ENCODE results near the gene NPW. TPM values are rescaled to one million over a fixed set of nuclear protein-coding genes. Genes with fewer than 3 reads are reported as not detected.
"Not testable (repeated sequence)": the region's sequence is repeated elsewhere in the genome, so short reads cannot be mapped to it uniquely, and the experiment has no call there.

The NPW gene
- polyA plus RNA-seq, 1 donor: 0.72 TPM

DNA sequence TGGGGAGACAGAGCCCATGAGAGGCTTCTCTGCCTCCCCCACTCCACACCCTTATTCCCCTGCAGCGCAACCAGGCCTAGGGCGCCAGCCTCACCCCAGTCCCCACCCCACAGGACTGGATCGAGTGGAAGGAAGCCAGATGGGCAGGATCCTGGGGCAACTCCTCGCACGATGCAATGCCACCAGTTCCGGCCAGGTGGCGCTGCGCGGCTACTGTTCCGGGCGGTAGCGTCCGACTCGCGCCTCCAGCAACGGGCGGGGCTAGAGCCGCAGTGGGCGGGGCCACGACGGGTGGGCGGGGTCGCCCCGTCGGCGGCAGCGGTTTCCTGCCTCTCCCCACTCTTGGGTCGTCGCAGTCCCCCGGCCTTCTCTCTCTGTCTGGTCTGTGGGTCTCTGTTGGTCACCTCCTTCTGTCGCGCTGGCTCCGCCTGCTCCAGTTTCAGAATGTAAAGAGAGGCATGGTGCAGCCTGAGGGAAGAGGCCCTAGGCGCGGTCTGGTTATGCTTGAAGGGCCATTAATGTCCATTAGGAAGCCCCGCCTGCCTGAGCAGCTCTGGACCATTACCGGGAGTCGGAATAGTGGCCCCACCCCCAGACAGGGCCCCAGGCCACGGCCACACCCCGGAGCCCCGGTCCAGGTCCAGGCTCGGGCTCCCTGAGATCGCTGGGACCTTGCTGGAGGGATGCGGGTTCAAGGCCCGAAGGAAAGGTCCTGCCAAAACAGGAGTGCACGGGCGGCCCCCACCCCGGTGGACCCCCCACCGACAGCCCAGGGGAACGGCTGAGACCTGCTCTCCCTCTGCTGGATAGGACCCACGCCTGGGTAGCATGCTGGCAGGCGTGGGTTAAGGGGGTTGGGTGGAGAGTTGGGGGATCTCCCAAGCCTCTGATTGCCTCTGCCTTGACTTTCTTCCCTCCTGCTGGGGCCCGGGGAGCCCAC, 3.8 kb downstream of the NPW start:
- DNase-seq: peak; percentile 92

DNA sequence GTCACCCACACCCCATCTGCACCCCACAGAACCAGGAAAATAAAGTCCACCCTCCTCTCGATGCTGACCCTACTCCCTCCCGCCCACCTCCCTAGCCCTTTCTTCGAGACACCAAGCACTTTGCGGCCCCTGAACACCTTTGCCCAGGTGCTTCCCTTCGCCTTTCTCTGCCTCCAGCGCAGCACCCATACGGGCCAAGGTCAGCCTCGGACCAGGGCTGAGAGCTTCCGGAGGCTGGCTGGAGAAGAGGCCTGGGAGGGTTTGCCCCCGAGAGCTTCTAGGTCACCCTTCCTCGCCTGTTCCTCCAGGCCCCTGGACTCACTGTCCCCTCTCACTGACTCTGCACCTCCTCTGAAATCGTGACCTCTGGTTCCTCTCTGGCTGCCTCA, 4.4 kb downstream of the NPW start:
- DNase-seq: no peak

DNA sequence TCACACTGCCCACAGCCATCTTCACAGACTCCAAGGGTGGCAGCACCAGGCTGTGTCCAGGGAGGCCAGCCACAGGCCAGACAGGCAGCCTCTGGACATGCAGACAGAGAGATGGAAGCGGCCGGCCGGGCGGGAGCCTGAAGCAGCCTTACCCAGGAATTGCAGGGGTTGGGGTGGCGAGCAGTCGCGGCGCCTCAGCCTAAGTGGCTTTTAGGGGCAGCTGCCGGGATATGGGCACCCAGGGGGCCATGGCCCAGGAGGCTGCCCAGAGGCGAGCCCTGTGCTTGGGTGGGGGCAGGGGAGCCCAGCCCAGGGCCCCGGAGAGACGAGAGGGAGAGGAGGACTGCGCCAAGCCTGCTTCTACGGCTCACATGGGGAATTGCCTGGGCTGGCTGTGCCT, 5.7 kb downstream of the NPW start:
- DNase-seq: no peak

DNA sequence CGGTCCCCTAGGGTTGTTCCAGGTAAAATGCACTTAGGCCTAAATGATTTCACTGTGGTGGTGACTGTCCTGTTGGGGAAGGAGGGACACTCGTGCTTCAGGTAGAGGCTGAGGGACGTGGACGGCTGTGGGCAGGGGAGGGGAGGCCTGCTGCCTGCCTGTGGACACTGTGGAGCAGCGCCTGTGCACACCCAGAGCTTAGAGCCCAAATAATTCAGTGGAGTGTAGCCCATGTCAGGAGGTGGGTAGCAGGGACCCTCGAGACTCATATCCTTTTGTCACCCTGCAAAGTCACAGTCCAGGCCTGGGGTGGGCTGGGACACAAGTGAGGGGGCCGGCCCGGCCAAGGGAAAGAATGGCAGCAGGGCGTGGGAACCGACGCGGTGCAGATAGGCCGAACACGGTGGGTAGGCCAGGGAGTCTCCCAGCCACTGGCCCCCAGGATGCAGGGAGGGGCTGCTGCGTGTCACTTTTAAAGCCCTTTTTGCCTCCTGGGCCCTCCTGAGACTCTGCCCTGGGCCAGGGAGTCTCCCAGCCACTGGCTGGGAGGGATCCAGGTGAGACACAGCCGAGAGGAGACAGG, 6.4 kb downstream of the NPW start:
- no peak for DNase-seq

DNA sequence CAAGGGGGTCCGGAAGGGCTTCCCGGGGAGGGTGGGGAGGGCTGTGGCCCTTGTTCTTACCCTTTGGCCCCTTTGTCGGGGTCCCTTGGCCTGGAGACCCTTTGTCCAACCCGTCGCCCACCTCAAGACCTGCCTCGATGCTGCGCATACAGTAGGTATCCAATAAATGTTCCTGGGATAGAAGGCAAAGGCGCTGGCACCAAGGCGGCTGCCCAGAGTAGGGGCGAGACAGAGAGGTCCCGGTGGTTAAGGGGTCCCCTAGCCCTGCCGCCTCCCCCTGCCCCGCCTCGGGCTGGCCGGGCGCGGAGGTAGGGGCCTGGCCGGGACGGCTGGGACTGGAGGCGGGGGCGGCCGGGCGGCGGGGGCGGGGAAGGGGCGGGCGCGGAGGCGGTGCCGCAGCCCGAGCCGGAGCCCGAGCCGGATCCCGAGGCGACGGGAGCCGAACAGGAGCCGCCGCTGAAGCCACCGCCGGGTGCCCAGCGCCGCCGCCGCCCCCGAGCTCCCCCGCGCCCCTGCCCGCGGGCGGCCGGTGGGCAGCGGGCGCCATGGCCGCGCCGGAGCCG, 7.0 kb downstream of the NPW start, which contains the start of gene NHERF2:
Gene NHERF2, plus strand, starts transcription at position 442 of the 563 bp plus-strand sequence. Its CDS starts 104 bp downstream, at position 546.
- no peak for DNase-seq

DNA sequence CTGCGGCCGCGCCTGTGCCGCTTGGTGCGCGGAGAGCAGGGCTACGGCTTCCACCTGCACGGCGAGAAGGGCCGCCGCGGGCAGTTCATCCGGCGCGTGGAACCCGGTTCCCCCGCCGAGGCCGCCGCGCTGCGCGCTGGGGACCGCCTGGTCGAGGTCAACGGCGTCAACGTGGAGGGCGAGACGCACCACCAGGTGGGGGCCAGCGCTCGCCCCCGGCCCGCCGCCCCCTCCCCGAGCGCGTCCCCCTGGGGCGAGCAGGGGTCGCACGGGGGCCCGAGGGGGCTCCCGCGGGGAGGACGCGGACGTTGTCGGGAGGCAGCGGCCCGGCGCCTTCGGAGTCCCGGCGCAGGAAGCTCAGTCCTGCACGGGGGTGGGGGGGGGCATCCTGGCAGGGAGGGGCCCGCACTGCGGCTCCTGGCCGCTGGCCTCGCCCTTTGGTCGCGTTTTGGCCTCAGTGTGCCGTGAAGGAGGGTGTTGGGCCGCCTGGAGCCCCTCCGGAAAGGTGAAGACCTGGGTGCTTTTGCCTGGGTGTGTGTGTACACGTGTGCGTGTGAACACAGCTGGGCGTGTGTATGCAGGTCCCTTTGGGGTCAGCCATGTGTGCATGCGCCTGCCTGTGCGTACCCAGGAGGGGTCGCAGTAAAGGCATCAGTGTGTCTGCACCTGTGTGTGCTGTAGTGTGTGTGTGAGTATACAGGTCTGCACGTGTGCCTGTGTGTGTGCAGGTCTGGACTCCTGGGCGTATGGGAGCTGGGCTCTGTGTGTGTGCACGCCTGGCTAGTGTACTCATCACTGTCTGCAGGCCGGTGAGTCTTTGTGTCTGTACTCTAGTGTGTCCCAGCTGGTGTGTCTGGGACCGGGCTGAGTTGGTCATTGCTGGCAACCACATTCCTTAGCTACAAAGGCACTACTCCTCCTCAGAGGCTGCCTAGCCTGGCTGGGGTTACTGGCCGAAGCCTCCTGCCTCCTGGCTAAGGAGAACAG, 7.7 kb downstream of the NPW start:
- no peak for DNase-seq

DNA sequence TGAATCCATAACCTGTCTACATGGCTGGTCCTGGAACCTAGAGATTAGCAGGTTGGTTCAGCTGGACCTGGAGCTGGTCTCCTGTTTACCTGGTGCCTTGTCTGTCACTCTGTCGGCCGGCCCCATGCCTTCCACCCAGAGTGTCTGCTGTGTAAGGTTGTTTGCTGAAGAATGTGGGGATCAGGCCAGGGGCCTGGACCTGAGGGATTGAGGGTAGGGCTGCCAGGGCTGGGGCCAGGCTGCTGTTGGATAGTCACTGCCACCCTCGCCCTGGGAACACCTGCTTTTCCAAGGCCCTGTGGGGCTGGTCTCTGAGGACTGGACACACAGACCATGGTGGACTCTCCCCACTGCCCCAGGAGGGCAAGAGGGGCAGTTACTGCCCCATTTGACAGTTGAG, 8.6 kb downstream of the NPW start:
- DNase-seq: no peak

DNA sequence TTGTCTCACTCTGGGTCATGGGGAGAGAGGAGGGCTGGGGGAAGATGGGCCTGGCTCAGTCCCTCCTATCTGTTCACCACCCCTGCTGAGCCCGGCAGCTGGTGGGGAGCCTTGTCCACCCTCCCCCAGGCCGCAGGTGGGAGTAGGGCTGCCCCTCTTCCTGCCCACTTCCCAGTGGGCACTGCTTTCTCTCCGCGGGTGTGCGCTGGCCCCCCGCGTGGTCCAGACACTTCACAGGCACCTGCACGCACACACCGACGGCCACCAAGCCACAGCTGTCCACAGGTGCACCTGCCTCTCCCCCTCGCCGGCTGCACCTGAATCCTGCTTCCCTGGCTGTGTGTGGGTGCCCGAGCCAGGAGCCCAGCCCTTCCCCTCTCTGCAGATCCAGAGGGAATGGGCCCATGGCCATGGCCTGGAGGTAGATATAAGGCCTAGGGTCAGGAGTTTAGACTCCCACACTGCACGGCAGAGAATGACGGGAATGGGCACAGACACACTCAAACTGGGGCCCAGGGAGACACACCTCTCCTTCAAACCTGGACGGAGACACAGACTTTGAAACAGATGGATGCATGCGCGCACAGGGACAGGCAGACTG, 9.1 kb downstream of the NPW start:
- no peak for DNase-seq

DNA sequence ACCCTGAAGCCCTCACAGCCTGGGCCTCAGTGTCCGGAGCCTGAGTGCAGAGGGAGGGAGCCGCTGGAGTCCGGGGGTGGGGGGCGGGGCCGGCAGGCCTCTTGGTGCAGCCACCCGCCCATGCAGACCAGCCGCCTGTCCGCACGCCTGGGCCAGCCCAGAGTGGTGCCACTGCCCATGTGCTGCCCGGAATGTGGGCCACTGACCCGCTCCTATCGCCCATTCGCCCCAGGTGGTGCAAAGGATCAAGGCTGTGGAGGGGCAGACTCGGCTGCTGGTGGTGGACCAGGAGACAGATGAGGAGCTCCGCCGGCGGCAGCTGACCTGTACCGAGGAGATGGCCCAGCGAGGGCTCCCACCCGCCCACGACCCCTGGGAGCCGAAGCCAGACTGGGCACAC, 9.8 kb downstream of the NPW start:
- no peak for DNase-seq

DNA sequence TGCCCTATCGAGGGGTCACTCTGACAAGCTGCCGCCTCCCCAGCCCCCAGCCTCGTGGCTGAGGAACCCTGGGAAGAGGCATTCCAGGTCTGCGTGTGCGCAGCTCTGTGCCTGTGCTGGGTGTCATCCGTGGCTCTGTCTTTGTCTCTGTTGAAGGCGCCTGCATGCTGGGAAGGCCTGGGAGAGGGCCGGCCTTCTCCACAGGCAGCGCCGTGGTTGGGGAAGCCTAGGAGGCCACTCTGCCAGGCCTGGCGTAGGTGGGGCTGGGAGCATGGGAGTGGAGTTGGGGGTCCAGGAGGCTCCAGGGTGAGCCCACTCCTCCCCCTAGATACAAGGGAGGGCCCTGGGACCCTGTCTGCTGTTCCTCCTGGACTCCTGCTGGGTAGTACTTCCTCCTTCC, 10.5 kb downstream of the NPW start:
- no peak for DNase-seq

DNA sequence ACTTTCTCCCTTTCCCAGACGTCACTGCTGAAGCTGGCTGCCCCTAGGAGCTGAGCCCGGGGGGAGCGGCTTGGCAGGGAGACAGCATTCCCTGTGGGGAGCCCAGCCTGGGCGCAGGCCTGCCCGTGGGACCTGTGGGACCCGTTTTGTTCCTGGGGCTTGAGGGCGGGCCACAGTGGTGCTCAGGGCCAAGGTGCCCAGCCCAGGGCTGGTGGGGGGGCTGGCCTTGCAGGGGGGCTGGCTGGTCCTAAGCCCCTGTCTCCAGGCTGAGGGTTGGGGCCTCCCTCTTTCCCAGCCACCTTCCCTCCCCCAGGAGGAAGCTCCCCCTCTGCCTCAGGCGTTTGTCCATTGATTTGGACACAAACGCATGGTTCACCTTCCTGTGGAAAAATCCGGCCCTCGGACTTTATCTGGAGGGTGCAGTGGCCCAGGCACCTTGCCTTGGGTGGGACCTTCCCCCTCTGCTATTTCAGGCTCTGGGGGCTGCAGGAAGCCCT, 11.5 kb downstream of the NPW start:
- DNase-seq: no peak

DNA sequence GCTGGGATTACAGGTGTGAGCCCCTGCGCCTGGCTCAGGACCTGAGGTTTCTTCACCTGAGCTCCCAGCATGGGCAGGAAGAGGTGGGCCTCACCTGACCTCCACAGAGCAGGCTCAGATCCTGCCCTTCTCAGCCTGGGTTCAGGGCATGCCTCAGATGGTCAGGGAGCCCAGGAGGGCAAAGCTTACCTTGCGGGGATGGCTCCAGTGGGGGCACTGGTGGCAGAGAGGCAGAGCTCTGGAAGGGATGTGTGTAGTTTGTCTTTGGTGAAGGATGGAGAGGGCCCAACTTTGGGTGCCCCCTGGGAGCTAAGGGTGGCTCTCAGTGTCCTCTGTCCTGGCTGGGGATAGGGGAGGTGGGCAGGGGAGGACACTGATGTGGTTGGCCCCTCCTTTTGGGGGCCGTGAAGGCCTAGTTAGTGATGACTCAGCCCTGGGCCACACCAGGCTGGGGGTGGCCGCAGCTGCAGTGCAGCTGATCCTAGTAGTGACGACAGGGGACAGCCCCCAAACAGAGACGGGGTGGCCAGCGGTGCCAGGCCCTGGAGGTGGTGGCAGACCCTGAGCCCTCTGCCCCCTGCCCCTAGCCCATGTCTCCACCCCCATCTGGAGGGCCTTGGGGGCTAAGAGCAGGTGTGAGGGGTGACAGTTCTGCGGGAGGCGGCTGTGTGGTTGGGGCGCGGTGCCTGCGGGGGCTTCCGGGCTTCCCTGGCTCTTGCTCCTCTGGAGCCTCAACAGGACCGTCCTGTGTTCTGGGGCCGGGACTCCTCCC, 12.9 kb downstream of the NPW start:
- DNase-seq: no peak

DNA sequence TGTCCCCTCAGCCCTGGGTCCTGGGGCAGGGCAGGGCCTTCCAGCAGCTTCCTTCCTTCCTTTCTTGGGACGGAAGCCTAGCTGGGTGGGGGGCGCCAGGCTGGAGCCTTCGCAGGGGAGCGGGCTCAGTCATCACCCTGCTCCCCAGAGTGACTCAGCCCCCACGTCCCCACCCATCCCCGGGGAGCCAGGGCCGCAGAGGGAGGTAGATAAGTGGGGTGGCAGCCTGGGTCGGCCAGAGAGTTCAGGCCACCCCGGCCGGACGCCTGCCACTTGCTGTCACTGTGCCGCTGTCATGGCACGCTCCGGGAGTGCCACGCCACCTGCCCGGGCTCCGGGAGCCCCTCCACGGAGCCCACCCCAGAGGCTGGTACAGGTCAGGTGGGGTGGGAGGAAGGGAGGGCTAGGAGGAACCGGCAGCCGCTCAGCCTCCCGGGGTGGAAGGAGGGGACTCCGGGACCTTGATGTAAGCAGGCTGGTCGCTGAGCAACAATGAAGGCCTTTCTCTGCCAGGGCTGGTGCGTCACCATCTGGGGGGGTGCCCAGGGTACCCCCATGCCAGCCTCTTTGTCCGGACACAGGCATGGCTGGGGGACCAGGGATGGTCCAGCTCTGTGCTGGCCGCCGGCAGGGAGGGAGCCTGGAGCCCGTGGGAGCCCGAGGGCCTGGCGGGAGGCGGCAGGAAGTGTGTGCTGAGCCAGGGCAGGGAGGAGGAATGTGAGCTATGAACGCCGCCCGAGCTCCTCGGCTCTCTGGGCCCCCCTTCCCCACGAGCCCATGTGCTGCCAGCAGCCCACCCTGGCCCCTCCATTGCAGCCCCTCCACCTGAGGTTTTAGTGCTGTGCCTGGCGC, 13.7 kb downstream of the NPW start:
- no peak for DNase-seq

DNA sequence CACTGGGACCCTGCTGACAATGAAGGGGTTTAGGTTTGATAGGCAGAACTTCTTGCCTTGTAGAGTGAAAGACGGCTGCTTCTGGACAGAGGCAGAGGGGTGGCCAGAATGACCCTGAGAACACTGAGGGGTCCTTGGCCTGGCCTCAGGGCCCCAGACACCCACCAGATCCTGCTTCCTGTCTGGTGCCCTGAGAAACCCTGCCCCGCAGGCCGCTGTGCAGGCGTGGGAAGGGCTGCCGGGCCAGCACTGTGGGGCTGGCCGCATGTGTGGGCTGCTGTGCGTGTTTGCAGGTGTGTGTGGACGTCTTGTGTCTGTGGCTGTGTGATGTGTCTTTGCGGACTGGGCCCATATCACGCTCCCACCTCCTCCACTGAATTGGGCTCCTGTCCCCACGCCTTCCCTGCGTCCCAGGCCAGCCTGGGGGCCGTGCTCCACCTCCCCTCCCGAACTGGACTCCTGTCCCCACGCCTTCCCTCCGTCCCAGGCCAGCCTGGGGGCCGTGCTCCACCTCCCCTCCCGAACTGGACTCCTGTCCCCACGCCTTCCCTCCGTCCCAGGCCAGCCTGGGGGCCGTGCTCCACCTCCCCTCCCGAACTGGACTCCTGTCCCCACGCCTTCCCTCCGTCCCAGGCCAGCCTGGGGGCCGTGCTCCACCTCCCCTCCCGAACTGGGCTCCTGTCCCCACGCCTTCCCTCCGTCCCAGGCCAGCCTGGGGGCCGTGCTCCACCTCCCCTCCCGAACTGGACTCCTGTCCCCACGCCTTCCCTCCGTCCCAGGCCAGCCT, 14.5 kb downstream of the NPW start:
- DNase-seq: not testable (repeated sequence)

DNA sequence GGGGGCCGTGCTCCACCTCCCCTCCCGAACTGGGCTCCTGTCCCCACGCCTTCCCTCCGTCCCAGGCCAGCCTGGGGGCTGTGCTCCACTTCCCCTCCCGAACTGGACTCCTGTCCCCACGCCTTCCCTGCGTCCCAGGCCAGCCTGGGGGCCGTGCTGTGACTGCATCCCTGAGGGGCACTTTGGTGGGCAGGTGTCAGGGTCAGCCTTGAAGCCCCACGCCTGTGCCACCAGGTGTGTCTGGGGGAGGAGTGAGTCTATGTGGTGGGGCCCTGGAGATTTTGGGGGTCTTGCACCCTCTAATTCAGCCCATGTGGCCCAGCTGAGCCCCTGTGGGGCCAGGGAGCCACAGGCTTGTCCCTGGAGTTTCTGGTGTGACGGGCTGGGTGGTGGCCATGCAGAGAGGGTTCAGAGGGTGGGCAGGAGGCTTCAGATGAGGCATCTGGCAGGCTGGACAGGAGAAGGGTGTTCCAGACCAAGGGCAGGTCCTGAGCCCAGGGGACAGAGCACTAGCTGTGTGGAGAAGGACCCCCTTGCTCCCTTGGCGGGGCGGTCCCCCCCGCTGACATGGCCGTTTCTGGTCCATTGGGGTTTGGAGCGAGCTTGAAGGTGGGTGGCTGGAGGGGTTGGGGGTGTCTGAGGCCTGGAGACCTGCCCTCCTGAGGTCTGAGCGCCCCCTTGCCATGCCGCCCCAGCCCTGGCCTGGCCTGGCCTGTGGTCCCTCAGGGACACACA, 15.3 kb downstream of the NPW start:
- DNase-seq: no peak

DNA sequence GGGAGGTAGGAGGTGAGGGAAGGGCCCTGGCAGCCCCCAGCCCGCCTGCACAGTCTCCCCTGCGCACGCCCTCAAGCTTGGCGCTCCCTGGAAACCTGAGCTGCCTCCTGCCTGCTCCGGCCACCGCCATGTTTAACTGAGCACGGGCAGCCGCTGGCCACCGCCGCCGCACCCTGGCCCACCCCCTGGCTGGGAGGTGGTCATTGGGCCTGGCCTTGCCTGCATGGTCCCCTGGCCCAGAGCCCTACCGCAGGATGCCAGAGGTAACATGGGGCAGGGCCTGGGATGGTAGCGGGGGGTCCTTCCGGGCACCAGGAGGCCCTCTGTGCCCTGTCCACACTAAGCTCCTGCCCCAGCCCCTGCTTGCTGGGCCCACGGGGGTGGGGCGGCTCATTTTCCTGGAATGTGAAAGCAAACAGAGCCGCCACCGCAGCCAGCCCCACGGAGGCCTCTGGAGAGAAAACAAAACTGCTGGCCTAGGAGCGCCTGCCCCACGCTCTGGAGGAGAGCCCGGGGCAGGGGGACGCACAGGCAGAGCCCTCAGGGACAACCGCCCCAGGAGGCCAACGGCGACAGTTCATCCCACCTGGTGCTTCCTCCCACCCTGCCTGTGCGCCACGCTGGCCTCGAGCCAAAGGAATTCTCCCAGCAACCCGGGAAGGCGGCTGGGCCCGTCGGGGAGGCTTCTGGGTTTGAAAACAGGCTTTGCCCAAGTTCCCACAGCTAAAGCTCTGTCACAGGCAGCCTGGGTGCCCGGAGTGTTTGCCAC, 16.0 kb downstream of the NPW start:
- DNase-seq: no peak

DNA sequence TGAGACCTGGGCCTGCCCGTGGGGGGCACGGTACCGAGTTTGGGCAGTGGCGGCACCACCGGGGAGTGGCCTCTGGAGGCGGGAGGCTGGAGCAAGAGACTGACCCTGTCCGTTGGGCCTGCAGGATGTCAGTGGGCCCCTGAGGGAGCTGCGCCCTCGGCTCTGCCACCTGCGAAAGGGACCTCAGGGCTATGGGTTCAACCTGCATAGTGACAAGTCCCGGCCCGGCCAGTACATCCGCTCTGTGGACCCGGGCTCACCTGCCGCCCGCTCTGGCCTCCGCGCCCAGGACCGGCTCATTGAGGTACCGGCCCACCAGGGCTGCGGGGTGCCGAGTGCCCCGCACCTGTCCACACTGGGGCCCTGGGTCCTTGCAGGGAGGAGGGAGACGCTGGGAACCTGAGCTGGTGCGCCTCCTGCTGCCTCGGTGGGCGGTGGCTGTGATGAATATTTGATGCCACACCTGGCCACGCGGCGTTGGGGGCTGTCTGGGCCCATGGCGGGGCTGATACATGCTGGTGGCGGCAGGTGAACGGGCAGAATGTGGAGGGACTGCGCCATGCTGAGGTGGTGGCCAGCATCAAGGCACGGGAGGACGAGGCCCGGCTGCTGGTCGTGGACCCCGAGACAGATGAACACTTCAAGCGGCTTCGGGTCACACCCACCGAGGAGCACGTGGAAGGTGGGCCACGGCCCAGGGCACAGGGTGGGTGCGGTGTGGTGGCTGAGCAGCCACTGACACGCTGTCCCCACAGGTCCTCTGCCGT, 16.8 kb downstream of the NPW start:
- no peak for DNase-seq
